GM10266 (cell line): Measurements from ENCODE around the gene SRCIN1.
A peak's percentile ranks its signal among the peaks of the same experiment; 100 is the strongest.

Experiments used
- DNase-seq: peaks from one replicate; pipeline ENCODE4 v3.0.0; 2012; ENCODE audit errors: extremely low spot score
- CTCF ChIP-seq: IDR thresholded peaks from 2 replicates; pipeline ENCODE4 v1.5.1; 2012; ENCODE audit warnings: mild to moderate bottlenecking, low read depth; ENCODE audit not compliant: control insufficient read depth, insufficient read depth; ENCODE audit errors: missing control alignments

Gene SRCIN1

DNA sequence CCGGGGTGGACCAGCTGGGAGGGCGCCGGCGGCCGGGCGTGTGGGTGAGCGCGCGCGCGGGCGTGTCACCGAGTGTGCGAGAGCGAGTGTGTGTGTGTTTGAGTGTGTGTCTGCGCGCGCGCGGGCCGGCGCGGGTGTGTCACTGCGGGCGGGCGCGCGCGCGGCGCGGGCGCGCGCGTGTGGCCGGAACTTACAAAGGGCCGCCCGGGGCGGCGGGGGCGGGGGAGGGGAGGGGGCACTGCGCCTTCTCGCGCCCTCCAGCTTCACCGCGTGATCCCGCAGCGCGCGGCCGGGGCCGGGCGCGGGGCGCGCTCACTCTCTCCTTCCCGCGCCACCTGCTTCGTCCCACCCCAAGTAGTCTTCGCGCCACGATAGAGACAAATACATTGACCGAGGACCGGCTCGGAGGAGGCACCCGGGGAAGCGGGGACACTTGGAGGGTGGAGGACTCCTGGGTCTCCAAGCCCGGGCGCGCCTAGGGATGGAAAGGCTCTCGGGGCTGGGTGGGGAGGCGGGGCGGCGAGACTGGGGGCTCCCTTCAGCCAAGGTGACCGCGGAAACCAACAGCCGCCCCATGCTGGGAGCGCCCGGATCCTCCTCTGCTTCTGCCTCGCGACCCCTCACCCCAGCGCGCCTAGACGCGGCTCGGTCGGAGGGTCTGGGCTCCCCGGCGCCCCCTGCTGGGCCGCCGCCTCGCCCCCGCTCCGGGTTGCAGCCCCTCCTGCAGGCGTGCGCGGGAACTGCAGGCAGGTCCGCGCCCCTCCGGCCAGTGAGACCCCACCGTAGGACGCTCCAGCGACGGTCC, at the start of gene SRCIN1:
SRCIN1 (minus strand) TSS at position 112 of the 805 bp plus-strand sequence. CDS start 247 bp downstream, outside the sequence.
- TF ChIP-seq CTCF = peak; percentile 99
- peak; percentile 79 for DNase-seq

GRCh38 chr17:38654411-38655398, 49.0 kb upstream of the SRCIN1 start:
- peak; percentile 70 for DNase-seq
- no peak for TF ChIP-seq CTCF

DNA sequence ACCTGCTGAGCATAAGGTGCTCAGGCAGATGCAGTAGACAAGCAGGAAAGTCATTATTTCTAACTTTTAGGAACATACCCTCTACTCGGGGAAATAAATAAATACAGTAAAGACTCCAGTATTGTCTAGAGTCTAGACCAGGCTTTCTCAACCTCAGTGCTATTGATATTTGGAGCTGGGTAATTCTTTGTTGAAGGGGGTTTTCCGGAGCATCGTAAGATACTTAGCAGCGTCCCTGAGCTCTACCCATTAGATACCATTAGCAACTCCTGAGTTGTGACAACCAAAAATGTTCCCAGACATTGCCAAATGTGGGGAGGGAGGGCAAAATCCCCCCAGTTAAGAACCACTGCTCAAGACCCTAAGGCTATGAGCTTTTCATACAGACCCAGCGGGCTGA, 47.9 kb upstream of the SRCIN1 start:
- DNase-seq = peak; percentile 12
- no peak for TF ChIP-seq CTCF

- TF ChIP-seq CTCF = no peak
- DNase-seq = peak; percentile 2
Observed at GRCh38 chr17:38653230-38653629, 47.5 kb upstream of the SRCIN1 start.

- peak; percentile 2 for DNase-seq
Observed at GRCh38 chr17:38650653-38651173, 45.0 kb upstream of the SRCIN1 start.

DNA sequence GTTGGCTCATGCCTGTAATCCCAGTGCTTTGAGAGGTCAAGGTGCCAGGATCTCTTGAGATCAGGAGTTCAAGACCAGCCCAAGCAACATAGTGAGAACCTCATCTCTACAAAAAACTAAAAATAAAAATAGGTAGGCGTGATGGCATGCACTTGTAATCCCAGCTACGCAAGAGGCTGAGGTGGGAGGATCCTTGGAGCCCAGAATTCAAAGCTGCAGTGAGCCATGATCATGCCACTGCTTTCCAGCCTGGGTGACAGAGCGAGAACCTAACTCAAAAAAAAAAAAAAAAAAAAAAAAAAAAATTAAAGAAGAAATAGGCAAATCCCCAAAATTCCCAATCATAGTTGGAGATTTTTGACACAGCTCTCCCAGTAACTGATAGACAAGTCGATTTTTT, 32.2 kb upstream of the SRCIN1 start:
- TF ChIP-seq CTCF = no peak
- DNase-seq = no peak

DNA sequence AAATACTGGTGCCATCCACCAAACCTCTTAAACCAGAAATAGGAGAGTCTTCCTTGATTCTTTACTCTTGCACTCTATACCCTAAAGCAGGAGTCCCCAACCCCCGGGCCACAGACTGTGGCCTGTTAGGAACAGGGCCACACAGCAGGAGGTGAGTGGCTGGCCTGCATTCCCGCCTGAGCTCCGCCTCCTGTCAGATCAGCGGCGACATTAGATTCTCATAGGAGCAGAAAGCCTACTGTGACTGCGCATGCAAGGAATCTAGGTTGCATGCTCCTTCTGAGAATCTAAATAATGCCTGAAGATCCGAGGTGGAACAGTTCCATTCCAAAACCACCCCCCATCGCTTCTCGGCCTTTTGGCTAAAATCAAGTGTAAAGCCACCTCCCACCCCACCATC, 30.3 kb upstream of the SRCIN1 start:
- TF ChIP-seq CTCF = no peak
- DNase-seq = no peak
